HCT116 (cell line): ENCODE data around the gene HEBP1. TPM values are rescaled to one million over a fixed set of nuclear protein-coding genes. Genes with fewer than 3 reads are reported as not detected.

Experiments
- ATAC-seq: fragments of 200-7000 bp; cut with Tn5 transposase; 2 replicates; pipeline ENCODE4 v1.9.1; 2020; ENCODE audit warnings: mild to moderate bottlenecking, moderate library complexity
- BruUV-seq: library from RNA; stranded (reverse); fragments of 400-500 nt; replicated peaks from 2 replicates; lab custom pipeline; 2021; lab: Mats Ljungman, UMichigan
- CTCF ChIA-PET: fragments of 300-600 bp; sonication (Branson Sonifier 250); formaldehyde crosslinking; loops from one replicate; lab custom pipeline; 2021; ENCODE audit warnings: antibody characterized with exemption; lab: Charles Lee
- POLR2A ChIA-PET: fragments of 300-600, 350-600 bp; sonication (Branson Sonifier 250); formaldehyde crosslinking; loops from one replicate; lab custom pipeline; 2021; ENCODE audit warnings: antibody characterized with exemption; lab: Charles Lee
- RAD21 ChIA-PET, 2 experiments: fragments of 300-600 bp; sonication (Branson Sonifier 250); formaldehyde crosslinking; loops; one replicate each; lab custom pipeline; 2023; ENCODE audit warnings: low total read pairs in 2 of 2; ENCODE audit not compliant: uncharacterized antibody in 2 of 2, unreplicated experiment in 2 of 2, low non-redundant PET in 1 of 2; lab: Charles Lee
- DNase-seq: peaks from one replicate; pipeline ENCODE4 v3.0.0-alpha.2; 2010; ENCODE audit warnings: low read depth, low spot score
- H2AFZ ChIP-seq: fragments of 200-600 bp; shearing (Covaris generic), sonication (generic); 2 replicates; pipeline ENCODE4 v1.6.1; 2017; ENCODE audit warnings: low read depth, mixed run types, mixed read lengths, antibody characterized with exemption, low read length; ENCODE audit not compliant: poor library complexity, severe bottlenecking
- H3K27ac ChIP-seq: 2 replicates; pipeline ENCODE4 v1.5.1; 2012; ENCODE audit warnings: low read depth, low read length
- H3K27me3 ChIP-seq: fragments of 200-600 bp; sonication (generic); 2 replicates; pipeline ENCODE4 v1.6.1; 2016; ENCODE audit warnings: mixed run types, low read length, mixed read lengths; ENCODE audit not compliant: insufficient read depth
- H3K36me3 ChIP-seq, 2 experiments: fragments of 200-500 bp in 1 of 2; fragments of 200-600 bp in 1 of 2; sonication (Bioruptor generic) in 1 of 2; sonication (generic) in 1 of 2; 2 replicates each; pipeline versions ENCODE4 v1.5.1 to v1.6.1; 2014 to 2016; ENCODE audit warnings: low read length in 2 of 2, inconsistent platforms in 1 of 2, mixed read lengths in 1 of 2, mixed run types in 1 of 2; ENCODE audit not compliant: insufficient read depth in 2 of 2, control insufficient read depth in 1 of 2
- H3K4me1 ChIP-seq, 2 experiments: fragments of 200-600 bp in 1 of 2; sonication (generic) in 1 of 2; 2 replicates each; pipeline versions ENCODE4 v1.5.1 to v1.6.1; 2012 to 2017; ENCODE audit warnings: low read length in 2 of 2, inconsistent platforms in 1 of 2, mild to moderate bottlenecking in 1 of 2, mixed read lengths in 1 of 2, mixed run types in 1 of 2, moderate library complexity in 1 of 2; ENCODE audit not compliant: insufficient read depth in 2 of 2, control insufficient read depth in 1 of 2
- H3K4me2 ChIP-seq: fragments of 200-600 bp; sonication (generic); 2 replicates; pipeline ENCODE4 v1.6.1; 2017; ENCODE audit warnings: mixed run types, low read length, mixed read lengths
- H3K4me3 ChIP-seq, 2 experiments: fragments of 200-600 bp in 1 of 2; sonication (generic) in 1 of 2; replicated peaks in 1 of 2; 2 replicates each; pipeline ENCODE4 v1.5.1; 2011 to 2016; ENCODE audit warnings: low read length in 2 of 2, control low read depth in 1 of 2, low read depth in 1 of 2, mild to moderate bottlenecking in 1 of 2, mixed read lengths in 1 of 2, mixed run types in 1 of 2
- H3K79me2 ChIP-seq: fragments of 200-600 bp; sonication (generic); 2 replicates; pipeline ENCODE4 v1.6.1; 2017; ENCODE audit warnings: mild to moderate bottlenecking, mixed run types, low read length, moderate library complexity, mixed read lengths; ENCODE audit not compliant: insufficient read depth
- H3K9ac ChIP-seq: fragments of 200-600 bp; sonication (generic); 2 replicates; pipeline ENCODE4 v1.6.1; 2016; ENCODE audit warnings: low read length, mixed read lengths
- H3K9me2 ChIP-seq: fragments of 200-600 bp; sonication (generic), shearing (Covaris generic); 2 replicates; pipeline ENCODE4 v1.6.1; 2017; ENCODE audit warnings: mixed run types, mild to moderate bottlenecking, moderate library complexity; ENCODE audit not compliant: insufficient read depth
- H3K9me3 ChIP-seq, 2 experiments: fragments of 200-500 bp in 1 of 2; fragments of 200-600 bp in 1 of 2; sonication (Bioruptor generic) in 1 of 2; sonication (generic) in 1 of 2; 2 replicates each; pipeline ENCODE4 v1.6.1; 2014 to 2017; ENCODE audit warnings: low read length in 2 of 2, mixed read lengths in 2 of 2, inconsistent platforms in 1 of 2, low read depth in 1 of 2, mild to moderate bottlenecking in 1 of 2, mixed run types in 1 of 2, moderate library complexity in 1 of 2; ENCODE audit not compliant: control insufficient read depth in 1 of 2, insufficient read depth in 1 of 2
- H4K20me1 ChIP-seq: fragments of 200-600 bp; sonication (generic), shearing (Covaris generic); 2 replicates; pipeline ENCODE4 v1.6.1; 2017; ENCODE audit warnings: mixed run types, mild to moderate bottlenecking, moderate library complexity; ENCODE audit not compliant: insufficient read depth
- CBX3 ChIP-seq: IDR thresholded peaks from 2 replicates; pipeline ENCODE4 v1.6.1; 2012; ENCODE audit warnings: low read depth
- CEBPB ChIP-seq: IDR thresholded peaks from 2 replicates; pipeline ENCODE4 v1.6.1; 2012; ENCODE audit warnings: low read depth
- EGR1 ChIP-seq: IDR thresholded peaks from 2 replicates; pipeline ENCODE4 v1.6.1; 2012; ENCODE audit warnings: low read depth
- EZH2 ChIP-seq: fragments of 200-600 bp; sonication (generic); IDR thresholded peaks from 2 replicates; pipeline ENCODE4 v1.6.1; 2017; ENCODE audit warnings: antibody characterized with exemption, mixed run types
- EZH2phosphoT487 ChIP-seq: fragments of 200-600 bp; IDR thresholded peaks from 2 replicates; pipeline ENCODE4 v1.6.1; 2018; ENCODE audit warnings: antibody characterized with exemption, borderline replicate concordance
- FOSL1 ChIP-seq: IDR thresholded peaks from 2 replicates; pipeline ENCODE4 v1.6.1; 2012; ENCODE audit warnings: low read depth
- JUND ChIP-seq: IDR thresholded peaks from 2 replicates; pipeline ENCODE4 v1.6.1; 2012
- POLR2A ChIP-seq: IDR thresholded peaks from 2 replicates; pipeline ENCODE4 v1.7.0; 2011; ENCODE audit warnings: borderline replicate concordance; ENCODE audit not compliant: insufficient read depth, insufficient read length; ENCODE audit errors: extremely low read depth
- POLR2AphosphoS5 ChIP-seq: IDR thresholded peaks from 2 replicates; pipeline ENCODE4 v1.6.1; 2011; ENCODE audit warnings: mild to moderate bottlenecking, low read depth, low read length, moderate library complexity
- SIN3A ChIP-seq: IDR thresholded peaks from 2 replicates; pipeline ENCODE4 v1.6.1; 2012; ENCODE audit warnings: low read depth
- SRF ChIP-seq: IDR thresholded peaks from 2 replicates; pipeline ENCODE4 v1.6.1; 2012; ENCODE audit warnings: low read depth
- YY1 ChIP-seq: IDR thresholded peaks from 2 replicates; pipeline ENCODE4 v1.6.1; 2011; ENCODE audit warnings: low read length, low read depth, moderate library complexity, mild to moderate bottlenecking; ENCODE audit not compliant: insufficient replicate concordance; ENCODE audit errors: extremely low read depth
- ZNF274 ChIP-seq: fragments of 200-500 bp; sonication (Bioruptor generic); IDR thresholded peaks from 2 replicates; pipeline ENCODE4 v1.6.1; 2014; ENCODE audit warnings: mild to moderate bottlenecking, low read depth, low read length, inconsistent platforms
- intact Hi-C: fragments of 100-400 bp; cut with micrococcal nuclease; formaldehyde crosslinking; loops from 2 replicates; pipeline ENCODE4 v1.10.0; 2022
- total RNA-seq: library from RNA; stranded (reverse); gene quantifications from one replicate; pipeline ENCODE4 v1.2.1, GENCODE V29; 2021; ENCODE audit not compliant: unreplicated experiment
- TF ChIP-seq, protein P1 (sequence below): IDR thresholded peaks from 2 replicates; pipeline ENCODE4 v1.6.1; 2012
- TF ChIP-seq, protein P2 (sequence below), 3 experiments: fragments of 200-600 bp in 1 of 3; sonication (generic) in 1 of 3; IDR thresholded peaks in 2 of 3; conservative IDR thresholded peaks in 1 of 3; 2 replicates each; pipeline ENCODE4 v1.5.1; 2012 to 2017; ENCODE audit warnings: low read depth in 2 of 3, low read length in 2 of 3, antibody characterized with exemption in 1 of 3, borderline replicate concordance in 1 of 3, control low read depth in 1 of 3, mild to moderate bottlenecking in 1 of 3, mixed read lengths in 1 of 3, mixed run types in 1 of 3, moderate library complexity in 1 of 3; ENCODE audit not compliant: insufficient read depth in 1 of 3
- TF ChIP-seq, protein P3 (sequence below): IDR thresholded peaks from 2 replicates; pipeline ENCODE4 v1.6.1; 2012
- TF ChIP-seq, protein P4 (sequence below): IDR thresholded peaks from 2 replicates; pipeline ENCODE4 v1.6.1; 2012; ENCODE audit warnings: low read depth
- TF ChIP-seq, protein P5 (sequence below): IDR thresholded peaks from 2 replicates; pipeline ENCODE4 v1.6.1; 2011; ENCODE audit warnings: mild to moderate bottlenecking, low read length, moderate library complexity; ENCODE audit not compliant: insufficient replicate concordance; ENCODE audit errors: extremely low read depth

The HEBP1 gene
- total RNA-seq, 1 experiment from 2014 or later, result 41.0 TPM

DNA sequence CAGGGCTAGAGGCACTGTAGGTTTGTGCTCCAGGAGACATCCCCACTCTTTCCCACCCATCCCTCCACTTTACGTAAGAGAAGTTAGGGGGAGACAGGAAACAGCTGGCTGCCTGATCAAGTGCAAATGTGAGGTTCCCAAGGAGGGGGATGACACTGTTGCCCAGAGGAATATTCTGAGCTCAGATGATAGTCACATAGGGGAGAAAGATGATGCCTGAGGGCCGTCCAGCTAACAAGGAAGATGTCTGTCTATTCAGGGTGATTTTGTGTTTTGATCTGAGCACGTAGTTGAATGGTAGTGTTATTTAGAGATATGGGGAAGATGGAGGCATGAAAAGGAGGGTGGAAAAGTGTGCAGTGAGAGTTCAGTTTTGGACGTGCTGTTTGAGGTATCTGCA, 34.2 kb downstream of the HEBP1 start:
- Histone ChIP-seq H3K79me2 (no peaks in the 10 kb centered on the region), H4K20me1 (no peaks in the 10 kb centered on the region), H3K4me1 (no peaks in the 10 kb centered on the region), H3K9me2 (no peaks in the 10 kb centered on the region), H2AFZ (no peak overlapping the region), H3K4me3 (no peak overlapping the region), H3K27me3 (no peaks in the 10 kb centered on the region), H3K36me3 (no peaks in the 10 kb centered on the region; a peak in 1 of 4 replicates), H3K4me2 (no peak overlapping the region), H3K27ac (no peak overlapping the region), H3K9ac (no peak overlapping the region), H3K9me3 (no peaks in the 10 kb centered on the region)
- TF ChIP-seq, protein P1, sequence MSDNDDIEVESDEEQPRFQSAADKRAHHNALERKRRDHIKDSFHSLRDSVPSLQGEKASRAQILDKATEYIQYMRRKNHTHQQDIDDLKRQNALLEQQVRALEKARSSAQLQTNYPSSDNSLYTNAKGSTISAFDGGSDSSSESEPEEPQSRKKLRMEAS, result no peak
- TF ChIP-seq POLR2A (no peak), SIN3A (no peak), CBX3 (no peak), ZNF274 (no peak), JUND (no peak), EGR1 (no peak), SRF (no peak), FOSL1 (no peak), YY1 (no peak), EZH2 (no peak), EZH2phosphoT487 (no peak), POLR2AphosphoS5 (no peak), CEBPB (no peak)
- TF ChIP-seq, protein P2, sequence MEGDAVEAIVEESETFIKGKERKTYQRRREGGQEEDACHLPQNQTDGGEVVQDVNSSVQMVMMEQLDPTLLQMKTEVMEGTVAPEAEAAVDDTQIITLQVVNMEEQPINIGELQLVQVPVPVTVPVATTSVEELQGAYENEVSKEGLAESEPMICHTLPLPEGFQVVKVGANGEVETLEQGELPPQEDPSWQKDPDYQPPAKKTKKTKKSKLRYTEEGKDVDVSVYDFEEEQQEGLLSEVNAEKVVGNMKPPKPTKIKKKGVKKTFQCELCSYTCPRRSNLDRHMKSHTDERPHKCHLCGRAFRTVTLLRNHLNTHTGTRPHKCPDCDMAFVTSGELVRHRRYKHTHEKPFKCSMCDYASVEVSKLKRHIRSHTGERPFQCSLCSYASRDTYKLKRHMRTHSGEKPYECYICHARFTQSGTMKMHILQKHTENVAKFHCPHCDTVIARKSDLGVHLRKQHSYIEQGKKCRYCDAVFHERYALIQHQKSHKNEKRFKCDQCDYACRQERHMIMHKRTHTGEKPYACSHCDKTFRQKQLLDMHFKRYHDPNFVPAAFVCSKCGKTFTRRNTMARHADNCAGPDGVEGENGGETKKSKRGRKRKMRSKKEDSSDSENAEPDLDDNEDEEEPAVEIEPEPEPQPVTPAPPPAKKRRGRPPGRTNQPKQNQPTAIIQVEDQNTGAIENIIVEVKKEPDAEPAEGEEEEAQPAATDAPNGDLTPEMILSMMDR (IDR thresholded peaks at IDR 0.05 in 2 of 3, conservative IDR thresholded peaks at IDR 0.05 in 1 of 3; ENCODE audit: borderline replicate concordance in 1 of 3, insufficient read depth in 1 of 3, low read depth in 2 of 3, low read length in 2 of 3), result no peak
- TF ChIP-seq, protein P3, sequence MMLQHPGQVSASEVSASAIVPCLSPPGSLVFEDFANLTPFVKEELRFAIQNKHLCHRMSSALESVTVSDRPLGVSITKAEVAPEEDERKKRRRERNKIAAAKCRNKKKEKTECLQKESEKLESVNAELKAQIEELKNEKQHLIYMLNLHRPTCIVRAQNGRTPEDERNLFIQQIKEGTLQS, result no peak
- TF ChIP-seq, protein P4, sequence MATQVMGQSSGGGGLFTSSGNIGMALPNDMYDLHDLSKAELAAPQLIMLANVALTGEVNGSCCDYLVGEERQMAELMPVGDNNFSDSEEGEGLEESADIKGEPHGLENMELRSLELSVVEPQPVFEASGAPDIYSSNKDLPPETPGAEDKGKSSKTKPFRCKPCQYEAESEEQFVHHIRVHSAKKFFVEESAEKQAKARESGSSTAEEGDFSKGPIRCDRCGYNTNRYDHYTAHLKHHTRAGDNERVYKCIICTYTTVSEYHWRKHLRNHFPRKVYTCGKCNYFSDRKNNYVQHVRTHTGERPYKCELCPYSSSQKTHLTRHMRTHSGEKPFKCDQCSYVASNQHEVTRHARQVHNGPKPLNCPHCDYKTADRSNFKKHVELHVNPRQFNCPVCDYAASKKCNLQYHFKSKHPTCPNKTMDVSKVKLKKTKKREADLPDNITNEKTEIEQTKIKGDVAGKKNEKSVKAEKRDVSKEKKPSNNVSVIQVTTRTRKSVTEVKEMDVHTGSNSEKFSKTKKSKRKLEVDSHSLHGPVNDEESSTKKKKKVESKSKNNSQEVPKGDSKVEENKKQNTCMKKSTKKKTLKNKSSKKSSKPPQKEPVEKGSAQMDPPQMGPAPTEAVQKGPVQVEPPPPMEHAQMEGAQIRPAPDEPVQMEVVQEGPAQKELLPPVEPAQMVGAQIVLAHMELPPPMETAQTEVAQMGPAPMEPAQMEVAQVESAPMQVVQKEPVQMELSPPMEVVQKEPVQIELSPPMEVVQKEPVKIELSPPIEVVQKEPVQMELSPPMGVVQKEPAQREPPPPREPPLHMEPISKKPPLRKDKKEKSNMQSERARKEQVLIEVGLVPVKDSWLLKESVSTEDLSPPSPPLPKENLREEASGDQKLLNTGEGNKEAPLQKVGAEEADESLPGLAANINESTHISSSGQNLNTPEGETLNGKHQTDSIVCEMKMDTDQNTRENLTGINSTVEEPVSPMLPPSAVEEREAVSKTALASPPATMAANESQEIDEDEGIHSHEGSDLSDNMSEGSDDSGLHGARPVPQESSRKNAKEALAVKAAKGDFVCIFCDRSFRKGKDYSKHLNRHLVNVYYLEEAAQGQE, result no peak
- TF ChIP-seq, protein P5, sequence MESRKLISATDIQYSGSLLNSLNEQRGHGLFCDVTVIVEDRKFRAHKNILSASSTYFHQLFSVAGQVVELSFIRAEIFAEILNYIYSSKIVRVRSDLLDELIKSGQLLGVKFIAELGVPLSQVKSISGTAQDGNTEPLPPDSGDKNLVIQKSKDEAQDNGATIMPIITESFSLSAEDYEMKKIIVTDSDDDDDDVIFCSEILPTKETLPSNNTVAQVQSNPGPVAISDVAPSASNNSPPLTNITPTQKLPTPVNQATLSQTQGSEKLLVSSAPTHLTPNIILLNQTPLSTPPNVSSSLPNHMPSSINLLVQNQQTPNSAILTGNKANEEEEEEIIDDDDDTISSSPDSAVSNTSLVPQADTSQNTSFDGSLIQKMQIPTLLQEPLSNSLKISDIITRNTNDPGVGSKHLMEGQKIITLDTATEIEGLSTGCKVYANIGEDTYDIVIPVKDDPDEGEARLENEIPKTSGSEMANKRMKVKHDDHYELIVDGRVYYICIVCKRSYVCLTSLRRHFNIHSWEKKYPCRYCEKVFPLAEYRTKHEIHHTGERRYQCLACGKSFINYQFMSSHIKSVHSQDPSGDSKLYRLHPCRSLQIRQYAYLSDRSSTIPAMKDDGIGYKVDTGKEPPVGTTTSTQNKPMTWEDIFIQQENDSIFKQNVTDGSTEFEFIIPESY, result no peak
- RAD21 ChIA-PET, result no interaction called here
- CTCF ChIA-PET, result no interaction called here
- BruUV-seq, result no TSS peak
- ATAC-seq (no peak), DNase-seq (no peak)
- intact Hi-C loops, result no loop called here
- POLR2A ChIA-PET, result no interaction called here
